GM06990 (cell line): ENCODE results near the gene IL19.

Experiments
- DNase-seq: peaks from one replicate; pipeline ENCODE4 v3.0.0-alpha.2; 2011; ENCODE audit not compliant: insufficient read length; ENCODE audit errors: extremely low read depth
- H3K27me3 ChIP-seq: replicated peaks from 2 replicates; pipeline ENCODE4 v1.6.0; 2011; ENCODE audit warnings: low read length; ENCODE audit not compliant: control insufficient read depth, insufficient read depth
- H3K36me3 ChIP-seq: 2 replicates; pipeline ENCODE4 v1.5.1; 2011; ENCODE audit warnings: low read length; ENCODE audit not compliant: control insufficient read depth, insufficient read depth
- H3K4me3 ChIP-seq: replicated peaks from 2 replicates; pipeline ENCODE4 v1.5.1; 2011; ENCODE audit warnings: low read depth, mild to moderate bottlenecking, control low read depth, low read length
- CTCF ChIP-seq: IDR thresholded peaks from 2 replicates; pipeline ENCODE4 v1.5.1; 2011; ENCODE audit warnings: low read length, control low read depth, mild to moderate bottlenecking, inconsistent platforms; ENCODE audit not compliant: insufficient read depth, poor library complexity, severe bottlenecking

Gene IL19

GRCh38 chr1:206826394-206826793 is 55.8 kb downstream of the IL19 start:
- Histone ChIP-seq H3K4me3 (no peak overlapping the region), H3K27me3 (no peaks in the 10 kb centered on the region), H3K36me3 (no peaks in the 10 kb centered on the region)
- no peak for DNase-seq
- TF ChIP-seq CTCF: no peak

GRCh38 chr1:206828061-206828460 is 57.5 kb downstream of the IL19 start:
- TF ChIP-seq CTCF: no peak
- Histone ChIP-seq H3K27me3 (no peaks in the 10 kb centered on the region), H3K4me3 (no peak overlapping the region), H3K36me3 (no peaks in the 10 kb centered on the region)
- DNase-seq: no peak

- no peak for DNase-seq
- Histone ChIP-seq H3K27me3 (no peaks in the 10 kb centered on the region), H3K4me3 (no peak overlapping the region), H3K36me3 (no peaks in the 10 kb centered on the region)
- no peak for TF ChIP-seq CTCF
Measured at GRCh38 chr1:206828765-206829164, 58.2 kb downstream of the IL19 start.

GRCh38 chr1:206829282-206829681 is 58.7 kb downstream of the IL19 start:
- no peak overlapping the region for H3K4me3 ChIP-seq
- no peak for TF ChIP-seq CTCF
- no peak for DNase-seq
- no peaks in the 10 kb centered on the region for H3K27me3 ChIP-seq
- H3K36me3 ChIP-seq: no peaks in the 10 kb centered on the region

- H3K36me3 ChIP-seq: no peaks in the 10 kb centered on the region
- TF ChIP-seq CTCF: no peak
- no peak for DNase-seq
- H3K4me3 ChIP-seq: no peak overlapping the region
- H3K27me3 ChIP-seq: no peaks in the 10 kb centered on the region
Measured at GRCh38 chr1:206829875-206830274, 59.3 kb downstream of the IL19 start.

- no peak for TF ChIP-seq CTCF
- Histone ChIP-seq H3K27me3 (no peaks in the 10 kb centered on the region), H3K36me3 (no peaks in the 10 kb centered on the region), H3K4me3 (no peak overlapping the region)
- no peak for DNase-seq
Measured at GRCh38 chr1:206831650-206832049, 61.1 kb downstream of the IL19 start.
